Measurements from ENCODE around the gene KCNJ6. TPM values are rescaled to one million over a fixed set of nuclear protein-coding genes. Genes with fewer than 3 reads are reported as not detected.

The KCNJ6 gene
- total RNA-seq, 4 donors from 2014 or later: 0.08 to 0.40 TPM; not detected in 2

GRCh38 chr21:37835481-37835880 lies 80.8 kb downstream of the KCNJ6 start:
- Histone ChIP-seq H3K4me1 (no peaks in the 10 kb centered on the region), H3K4me3 (no peak overlapping the region), H3K9me3 (no peaks in the 10 kb centered on the region), H3K27ac (no peak overlapping the region), H3K27me3 (peaks cover 19% of the 10 kb centered on the region), H3K36me3 (no peaks in the 10 kb centered on the region)
- 70% methylated on average over 2 of the region's 3 CpGs for WGBS, 2 donors (ENCODE audit: low coverage in 1 of 2)
- TF ChIP-seq POLR2A (IDR thresholded peaks at IDR 0.05) (no peak), POLR2AphosphoS5 (IDR thresholded peaks at IDR 0.05) (no peak), EP300 (IDR thresholded peaks at IDR 0.05) (no peak), CTCF (IDR thresholded peaks at IDR 0.05) (no peak)
- no peak for ATAC-seq

- Histone ChIP-seq H3K27ac (no peak overlapping the region), H3K36me3 (no peaks in the 10 kb centered on the region), H3K9me3 (no peaks in the 10 kb centered on the region), H3K4me3 (no peak overlapping the region), H3K4me1 (no peaks in the 10 kb centered on the region), H3K27me3 (peaks cover 32% of the 10 kb centered on the region)
- WGBS, 2 donors (ENCODE audit: low coverage in 1 of 2): 45 to 74% methylated on average over 2 to 3 of the region's 6 CpGs
- TF ChIP-seq POLR2AphosphoS5 (IDR thresholded peaks at IDR 0.05) (no peak), POLR2A (IDR thresholded peaks at IDR 0.05) (no peak), CTCF (IDR thresholded peaks at IDR 0.05) (no peak), EP300 (IDR thresholded peaks at IDR 0.05) (no peak)
- ATAC-seq: no peak
Observed at GRCh38 chr21:37833301-37833700, 83.0 kb downstream of the KCNJ6 start.

GRCh38 chr21:37829447-37829846 lies 86.8 kb downstream of the KCNJ6 start:
- TF ChIP-seq EP300 (IDR thresholded peaks at IDR 0.05): no peak
- no peak for TF ChIP-seq POLR2AphosphoS5 (IDR thresholded peaks at IDR 0.05)
- no peak for TF ChIP-seq CTCF (IDR thresholded peaks at IDR 0.05)
- TF ChIP-seq POLR2A (IDR thresholded peaks at IDR 0.05): no peak
- H3K27me3 ChIP-seq: peaks cover 40% of the 10 kb centered on the region
- H3K36me3 ChIP-seq: no peaks in the 10 kb centered on the region
- no peaks in the 10 kb centered on the region for H3K4me1 ChIP-seq
- H3K4me3 ChIP-seq: no peak overlapping the region
- no peak overlapping the region for H3K27ac ChIP-seq
- 73% methylated on average over 4 of the region's 4 CpGs; no CpG with 5 or more reads in 1 of the 2 donors for WGBS, 2 donors (ENCODE audit: low coverage in 1 of 2)
- H3K9me3 ChIP-seq: no peaks in the 10 kb centered on the region
- ATAC-seq: no peak

- Histone ChIP-seq H3K4me3 (no peak overlapping the region), H3K9me3 (no peaks in the 10 kb centered on the region), H3K27me3 (peaks cover 42% of the 10 kb centered on the region), H3K4me1 (no peaks in the 10 kb centered on the region), H3K36me3 (no peaks in the 10 kb centered on the region), H3K27ac (no peak overlapping the region)
- TF ChIP-seq POLR2AphosphoS5 (IDR thresholded peaks at IDR 0.05) (no peak), EP300 (IDR thresholded peaks at IDR 0.05) (no peak), CTCF (IDR thresholded peaks at IDR 0.05) (no peak), POLR2A (IDR thresholded peaks at IDR 0.05) (no peak)
- ATAC-seq: no peak
- WGBS, 2 donors (ENCODE audit: low coverage in 1 of 2): 22 to 44% methylated on average over 4 of the region's 6 CpGs
Observed at GRCh38 chr21:37828991-37829390, 87.3 kb downstream of the KCNJ6 start.

- Histone ChIP-seq H3K27me3 (peaks cover 41% of the 10 kb centered on the region), H3K9me3 (no peaks in the 10 kb centered on the region), H3K4me3 (no peak overlapping the region), H3K36me3 (no peaks in the 10 kb centered on the region), H3K4me1 (no peaks in the 10 kb centered on the region), H3K27ac (no peak overlapping the region)
- TF ChIP-seq POLR2A (IDR thresholded peaks at IDR 0.05): no peak
- TF ChIP-seq POLR2AphosphoS5 (IDR thresholded peaks at IDR 0.05): no peak
- no peak for TF ChIP-seq CTCF (IDR thresholded peaks at IDR 0.05)
- TF ChIP-seq EP300 (IDR thresholded peaks at IDR 0.05): no peak
- no peak for ATAC-seq
- WGBS, 2 donors (ENCODE audit: low coverage in 1 of 2): 60 to 61% methylated on average over 2 to 4 of the region's 9 CpGs
Observed at GRCh38 chr21:37828556-37828955, 87.7 kb downstream of the KCNJ6 start.
